ENCODE results near the gene SPINK4. TPM values are rescaled to one million over a fixed set of nuclear protein-coding genes. Genes with fewer than 3 reads are reported as not detected.

The SPINK4 gene
- polyA plus RNA-seq, 3 donors, result not detected

- Mint-ChIP-seq H3K4me3 (no peak overlapping the region), H3K9me3 (peaks cover 0 to 3% (median 0%) of the 10 kb centered on the region in 7 donors), H3K27me3 (ENCODE audit: low read depth in 3 of 3) (peaks cover 1 to 4% (median 3%) of the 10 kb centered on the region in 3 donors), H3K36me3 (peaks cover 0 to 4% of the 10 kb centered on the region in 2 donors), H3K27ac (no peak overlapping the region), H3K4me1 (peaks cover 3% of the 10 kb centered on the region)
- Histone ChIP-seq H3K4me3 (replicated peaks in 1 of 3; ENCODE audit: low read depth in 2 of 3, low read length in 3 of 3) (no peak overlapping the region), H3K36me3 (replicated peaks in 1 of 2; ENCODE audit: control insufficient read depth in 1 of 2, insufficient read depth in 2 of 2, low read length in 2 of 2) (no peaks in the 10 kb centered on the region), H3K4me1 (ENCODE audit: control insufficient read depth in 1 of 2, insufficient read depth in 2 of 2, low read length in 2 of 2) (no peaks in the 10 kb centered on the region), H4K20me1 (ENCODE audit: insufficient read depth, low read length) (no peaks in the 10 kb centered on the region), H3K9me3 (replicated peaks in 1 of 2; ENCODE audit: control insufficient read depth in 1 of 2, insufficient read depth in 1 of 2, low read length in 2 of 2) (no peaks in the 10 kb centered on the region), H3K27ac (ENCODE audit: low read depth in 1 of 2, low read length in 2 of 2) (no peak overlapping the region), H3K4me2 (replicated peaks; ENCODE audit: extremely low read depth, low read length, poor library complexity, severe bottlenecking) (no peak overlapping the region), H3K9ac (ENCODE audit: insufficient read depth, low read length, poor library complexity, severe bottlenecking) (no peak overlapping the region), H2AFZ (ENCODE audit: insufficient read depth, low read depth, low read length, poor library complexity, severe bottlenecking) (no peak overlapping the region), H3K79me2 (ENCODE audit: insufficient read depth, low read length) (no peaks in the 10 kb centered on the region), H3K27me3 (ENCODE audit: control insufficient read depth in 2 of 2, insufficient read depth in 2 of 2, low read length in 2 of 2) (no peaks in the 10 kb centered on the region)
- no peak for DNase-seq
- intact Hi-C loops (cut with micrococcal nuclease), result no loop called here
- TF ChIP-seq CTCF (IDR thresholded peaks at IDR 0.05), result no peak
- WGBS (ENCODE audit: insufficient coverage), result 90% methylated on average over 2 of the region's 5 CpGs
Measured at GRCh38 chr9:33241298-33241697, 1.3 kb downstream of the SPINK4 start.

- no CpG with 5 or more reads among the region's 6 CpGs for WGBS (ENCODE audit: insufficient coverage)
- H3K4me2 ChIP-seq (replicated peaks; ENCODE audit: extremely low read depth, low read length, poor library complexity, severe bottlenecking), result no peak overlapping the region
- no peak overlapping the region for H2AFZ ChIP-seq (ENCODE audit: insufficient read depth, low read depth, low read length, poor library complexity, severe bottlenecking)
- intact Hi-C loops (cut with micrococcal nuclease), result no loop called here
- H3K27me3 ChIP-seq (ENCODE audit: control insufficient read depth in 2 of 2, insufficient read depth in 2 of 2, low read length in 2 of 2), result no peaks in the 10 kb centered on the region
- peaks cover 0 to 2% of the 10 kb centered on the region in 2 donors for H3K36me3 ChIP-seq (replicated peaks in 1 of 2; ENCODE audit: control insufficient read depth in 1 of 2, insufficient read depth in 2 of 2, low read length in 2 of 2)
- H3K4me3 Mint-ChIP-seq, result no peak overlapping the region
- no peak overlapping the region for H3K4me3 ChIP-seq (replicated peaks in 1 of 3; ENCODE audit: low read depth in 2 of 3, low read length in 3 of 3)
- H3K27ac ChIP-seq (ENCODE audit: low read depth in 1 of 2, low read length in 2 of 2), result no peak overlapping the region
- H3K79me2 ChIP-seq (ENCODE audit: insufficient read depth, low read length), result no peaks in the 10 kb centered on the region
- no peaks in the 10 kb centered on the region for H3K9me3 Mint-ChIP-seq
- no peaks in the 10 kb centered on the region for H3K9me3 ChIP-seq (replicated peaks in 1 of 2; ENCODE audit: control insufficient read depth in 1 of 2, insufficient read depth in 1 of 2, low read length in 2 of 2)
- H3K27me3 Mint-ChIP-seq (ENCODE audit: low read depth in 3 of 3), result peaks cover 1 to 3% (median 2%) of the 10 kb centered on the region in 3 donors
- H3K4me1 ChIP-seq (ENCODE audit: control insufficient read depth in 1 of 2, insufficient read depth in 2 of 2, low read length in 2 of 2), result no peaks in the 10 kb centered on the region
- no peak overlapping the region for H3K9ac ChIP-seq (ENCODE audit: insufficient read depth, low read length, poor library complexity, severe bottlenecking)
- no peak for TF ChIP-seq CTCF (IDR thresholded peaks at IDR 0.05)
- H4K20me1 ChIP-seq (ENCODE audit: insufficient read depth, low read length), result no peaks in the 10 kb centered on the region
- H3K36me3 Mint-ChIP-seq, result peaks cover 5 to 8% of the 10 kb centered on the region in 2 donors
- H3K27ac Mint-ChIP-seq, result no peak overlapping the region
- H3K4me1 Mint-ChIP-seq, result peaks cover 3% of the 10 kb centered on the region
- no peak for DNase-seq
Measured at GRCh38 chr9:33242609-33243134, 2.7 kb downstream of the SPINK4 start.
